IMR-90 (cell line): ENCODE measurements around the gene KLK11. TPM values are rescaled to one million over a fixed set of nuclear protein-coding genes. Genes with fewer than 3 reads are reported as not detected.

Source experiments
- ATAC-seq: fragments of 200-7000 bp; cut with Tn5 transposase; 2 replicates; pipeline ENCODE4 v1.9.1; 2020; ENCODE audit warnings: low read depth, mild to moderate bottlenecking, moderate library complexity
- BruUV-seq: library from RNA; stranded (reverse); fragments of 400-500 nt; replicated peaks from 2 replicates; lab custom pipeline; 2021; lab: Mats Ljungman, UMichigan
- CTCF ChIA-PET: fragments of 300-600 bp; formaldehyde crosslinking; extraction: SDS; loops from one replicate; lab custom pipeline; 2021; ENCODE audit warnings: antibody characterized with exemption; lab: Yijun Ruan, JAX
- POLR2A ChIA-PET: fragments of 300-600 bp; sonication (Branson Sonifier 250); formaldehyde crosslinking; loops from one replicate; lab custom pipeline; 2022; ENCODE audit warnings: antibody characterized with exemption; ENCODE audit not compliant: unreplicated experiment; lab: Charles Lee
- DNase-seq: peaks from one replicate; pipeline ENCODE4 v3.0.0; 2013
- H2AFZ ChIP-seq: replicated peaks from 2 replicates; pipeline ENCODE3; 2013; ENCODE audit warnings: low read length, mild to moderate bottlenecking; ENCODE audit not compliant: poor library complexity
- H2AK5ac ChIP-seq: 2 replicates; pipeline ENCODE4 v1.6.1; 2013; ENCODE audit warnings: low read depth, low read length, inconsistent platforms
- H2AK9ac ChIP-seq: replicated peaks from 2 replicates; pipeline ENCODE3; 2013; ENCODE audit warnings: mild to moderate bottlenecking, low read depth, low read length, moderate library complexity; ENCODE audit not compliant: poor library complexity
- H2BK120ac ChIP-seq: 2 replicates; pipeline ENCODE4 v1.6.1; 2013; ENCODE audit warnings: low read depth, low read length, inconsistent platforms
- H2BK15ac ChIP-seq: 3 replicates; pipeline ENCODE4 v1.6.1; 2013; ENCODE audit warnings: low read depth, low read length, inconsistent platforms
- H2BK20ac ChIP-seq: 2 replicates; pipeline ENCODE4 v1.6.1; 2013; ENCODE audit warnings: low read depth, mild to moderate bottlenecking, inconsistent platforms, low read length, moderate library complexity
- H2BK5ac ChIP-seq: 2 replicates; pipeline ENCODE4 v1.6.1; 2013; ENCODE audit warnings: mild to moderate bottlenecking, low read depth, low read length, inconsistent platforms; ENCODE audit not compliant: poor library complexity, severe bottlenecking
- H3K14ac ChIP-seq: replicated peaks from 2 replicates; pipeline ENCODE4 v1.6.1; 2013; ENCODE audit warnings: low read depth, low read length, inconsistent platforms
- H3K18ac ChIP-seq: 2 replicates; pipeline ENCODE4 v1.6.1; 2013; ENCODE audit warnings: low read depth, low read length, control low read depth
- H3K23ac ChIP-seq: 2 replicates; pipeline ENCODE4 v1.6.1; 2013; ENCODE audit warnings: low read depth, low read length, inconsistent platforms
- H3K27ac ChIP-seq: 2 replicates; pipeline ENCODE4 v1.5.1; 2013; ENCODE audit warnings: mild to moderate bottlenecking, control low read depth, low read length; ENCODE audit not compliant: insufficient read depth
- H3K27me3 ChIP-seq: 2 replicates; pipeline ENCODE4 v1.6.1; 2013; ENCODE audit warnings: low read length; ENCODE audit not compliant: control insufficient read depth, insufficient read depth
- H3K36me3 ChIP-seq: 2 replicates; pipeline ENCODE4 v1.6.1; 2013; ENCODE audit warnings: low read length, mixed read lengths; ENCODE audit not compliant: control insufficient read depth, insufficient read depth
- H3K4ac ChIP-seq: 2 replicates; pipeline ENCODE4 v1.6.1; 2013; ENCODE audit warnings: low read depth, low read length, inconsistent platforms
- H3K4me1 ChIP-seq: 2 replicates; pipeline ENCODE4 v1.6.1; 2013; ENCODE audit warnings: low read length, mixed read lengths; ENCODE audit not compliant: control insufficient read depth, insufficient read depth
- H3K4me2 ChIP-seq: 2 replicates; pipeline ENCODE4 v1.6.1; 2013; ENCODE audit warnings: low read depth, mild to moderate bottlenecking, control low read depth, low read length, moderate library complexity
- H3K4me3 ChIP-seq: 2 replicates; pipeline ENCODE4 v1.5.1; 2013; ENCODE audit warnings: low read depth, mild to moderate bottlenecking, control low read depth, low read length, moderate library complexity; ENCODE audit not compliant: insufficient read depth
- H3K56ac ChIP-seq: 2 replicates; pipeline ENCODE4 v1.6.1; 2013; ENCODE audit warnings: low read length, inconsistent platforms; ENCODE audit not compliant: insufficient read depth; ENCODE audit errors: extremely low read depth
- H3K79me1 ChIP-seq, 2 experiments: 2 replicates each; pipeline ENCODE4 v1.6.1; 2013; ENCODE audit warnings: low read length in 2 of 2, inconsistent platforms in 1 of 2, low read depth in 1 of 2
- H3K9ac ChIP-seq: 2 replicates; pipeline ENCODE4 v1.6.1; 2013; ENCODE audit warnings: low read depth, low read length, control low read depth
- H3K9me1 ChIP-seq: 2 replicates; pipeline ENCODE4 v1.6.1; 2013; ENCODE audit warnings: low read length, inconsistent platforms; ENCODE audit not compliant: insufficient read depth
- H3K9me3 ChIP-seq: 2 replicates; pipeline ENCODE4 v1.6.1; 2013; ENCODE audit warnings: low read length; ENCODE audit not compliant: control insufficient read depth, insufficient read depth
- H4K20me1 ChIP-seq: 2 replicates; pipeline ENCODE4 v1.6.1; 2013; ENCODE audit warnings: low read length, inconsistent platforms; ENCODE audit not compliant: insufficient read depth
- H4K5ac ChIP-seq: 2 replicates; pipeline ENCODE4 v1.6.1; 2013; ENCODE audit warnings: mild to moderate bottlenecking, low read depth, low read length, control low read depth
- H4K8ac ChIP-seq, 2 experiments: 2 replicates each; pipeline ENCODE4 v1.6.1; 2013; ENCODE audit warnings: low read depth in 2 of 2, low read length in 2 of 2, control low read depth in 1 of 2, inconsistent platforms in 1 of 2
- H4K91ac ChIP-seq: 2 replicates; pipeline ENCODE4 v1.6.1; 2013; ENCODE audit warnings: low read depth, low read length, inconsistent platforms; ENCODE audit not compliant: insufficient read depth
- CEBPB ChIP-seq: IDR thresholded peaks from 2 replicates; pipeline ENCODE4 v1.6.1; 2012; ENCODE audit warnings: low read depth, low read length, improper control_type of control experiment
- MXI1 ChIP-seq: IDR thresholded peaks from 2 replicates; pipeline ENCODE4 v1.6.1; 2012; ENCODE audit warnings: low read depth, mild to moderate bottlenecking, low read length, moderate library complexity, borderline replicate concordance
- SMC3 ChIP-seq: fragments of 150-350 bp; IDR thresholded peaks from 2 replicates; pipeline ENCODE4 v1.6.1; 2016; ENCODE audit warnings: low read depth, mild to moderate bottlenecking, antibody characterized with exemption, low read length, moderate library complexity
- WGBS, 2 experiments: methylation state at CpG; one replicate each; pipeline versions ENCODE4 v1.1.5 to v1.1.7; 2013; ENCODE audit warnings: missing lambda C conversion rate in 2 of 2; ENCODE audit not compliant: insufficient read length in 1 of 2; ENCODE audit errors: extremely low coverage in 2 of 2; 5-methylcytosine and 5-hydroxymethylcytosine counted together
- dilution Hi-C: fragments of 300-500 bp; cut with HindIII; formaldehyde crosslinking; loops from one replicate; pipeline ENCODE4 v1.14.3; 2018; ENCODE audit warnings: low sequenced_read_pairs; ENCODE audit not compliant: unreplicated experiment
- in situ Hi-C: fragments of 300-500 bp; cut with MboI; formaldehyde crosslinking; loops from 3 replicates; pipeline ENCODE4 v1.14.3; 2019; ENCODE audit warnings: low sequenced_read_pairs, inconsistent platforms, mixed read lengths
- intact Hi-C: fragments of 100-400 bp; cut with micrococcal nuclease; formaldehyde crosslinking; loops from 2 replicates; pipeline ENCODE4 v1.10.0; 2022
- polyA plus RNA-seq, 3 experiments: library from polyadenylated mRNA; depleted of rRNA; stranded (reverse); fragments of >200 nt; gene quantifications; 2 replicates each; pipeline ENCODE4 v1.2.3, GENCODE V29; 2012; ENCODE audit warnings: low replicate concordance in 1 of 3
- total RNA-seq: library from RNA; depleted of rRNA; stranded (reverse); fragments of >200 nt; gene quantifications from 2 replicates; pipeline ENCODE4 v1.2.3, GENCODE V29; 2012

KLK11 gene
- total and polyA plus RNA-seq, 2 of the 4 experiments (the other 2 are of a cell fraction) = not detected

DNA sequence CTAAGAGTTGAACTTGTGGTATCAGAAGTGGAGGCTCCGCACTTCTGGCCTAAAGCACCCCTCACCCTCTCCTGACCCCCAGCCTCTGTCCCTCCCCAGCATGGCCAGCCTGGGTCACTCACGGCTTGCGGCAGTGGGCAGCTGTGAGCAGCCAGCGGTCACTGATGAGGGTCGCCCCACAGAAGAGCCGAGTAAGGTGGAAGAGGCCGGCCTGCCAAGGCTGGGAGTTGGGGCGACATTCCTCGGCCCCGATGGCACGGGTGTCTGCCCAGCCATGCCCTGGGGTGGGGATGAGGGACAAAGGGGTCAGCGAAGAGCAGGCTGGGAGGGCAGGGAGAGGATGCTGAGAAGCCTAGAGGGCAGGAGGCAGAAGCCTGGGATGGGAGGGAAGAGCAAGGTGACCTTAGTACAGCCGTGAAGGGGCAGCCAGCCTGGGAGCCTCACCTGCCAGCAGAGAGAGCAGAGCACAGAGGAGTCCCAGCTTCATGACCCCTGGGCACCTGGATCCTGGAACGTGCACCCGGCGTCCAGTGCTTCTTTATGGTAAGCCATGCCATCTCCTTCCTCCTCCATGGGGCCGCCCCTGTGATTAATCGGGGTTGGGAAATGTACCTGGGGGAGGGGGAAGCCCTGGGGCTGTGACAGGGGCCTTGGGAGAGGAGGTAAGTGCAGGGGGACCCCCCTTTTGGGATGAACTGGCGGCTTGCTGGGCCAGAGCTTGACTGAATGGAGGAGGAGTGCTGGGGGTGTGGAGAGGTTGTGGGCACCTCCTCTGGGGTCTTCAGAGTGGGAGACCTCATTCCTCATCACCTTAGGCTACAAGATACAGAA is 17.1 kb downstream of the KLK11 start:
- Histone ChIP-seq H2BK20ac (no peak overlapping the region), H3K56ac (no peak overlapping the region), H3K14ac (no peak overlapping the region), H4K8ac (no peak overlapping the region), H4K91ac (no peak overlapping the region), H3K23ac (no peak overlapping the region), H3K9me3 (peaks cover 2% of the 10 kb centered on the region), H2BK5ac (no peak overlapping the region), H3K18ac (no peak overlapping the region), H3K9me1 (no peaks in the 10 kb centered on the region), H2AK5ac (no peak overlapping the region), H2AFZ (no peak overlapping the region), H3K4me3 (no peak overlapping the region), H3K4me2 (no peak overlapping the region), H3K4me1 (no peaks in the 10 kb centered on the region), H4K5ac (no peak overlapping the region), H3K27me3 (no peaks in the 10 kb centered on the region), H3K79me1 (no peaks in the 10 kb centered on the region), H4K20me1 (no peaks in the 10 kb centered on the region), H3K27ac (no peak overlapping the region), H2BK15ac (no peak overlapping the region), H3K9ac (no peak overlapping the region), H2BK120ac (no peak overlapping the region), H3K36me3 (no peaks in the 10 kb centered on the region), H3K4ac (no peak overlapping the region), H2AK9ac (no peak overlapping the region)
- dilution Hi-C loops = no loop called here
- ChIA-PET POLR2A (no interaction called here), CTCF (no interaction called here)
- ATAC-seq (no peak), DNase-seq (no peak)
- TF ChIP-seq MXI1 = no peak
- no peak for TF ChIP-seq CEBPB
- no peak for TF ChIP-seq SMC3
- 30% methylated on average over 2 of the region's 19 CpGs; no CpG with 5 or more reads in 1 of the 2 experiments for WGBS, 2 experiments
- in situ Hi-C loops = no loop called here
- no TSS peak for BruUV-seq
- intact Hi-C loops = no loop called here
